ENCODE measurements around the gene ZGPAT. TPM values are rescaled to one million over a fixed set of nuclear protein-coding genes. Genes with fewer than 3 reads are reported as not detected.

The ZGPAT gene
- total and polyA plus RNA-seq, 12 donors = 11.8 to 44.7 (median 16.1) TPM

- H3K4me3 ChIP-seq = no peak overlapping the region
- WGBS, 2 donors = 78 to 89% methylated on average over 9 of the region's 9 CpGs
- ATAC-seq = no peak
- DNase-seq = no peak
- H3K27me3 ChIP-seq = no peaks in the 10 kb centered on the region
- intact Hi-C loops (cut with DNase I) = loop anchor here in 2 of 10 donors (10.0 kb wide), 1 partner anchor 196 kb away; the partner anchor contains the start of gene SAMD10 (in 2 of the 2)
- H3K9me3 ChIP-seq = no peaks in the 10 kb centered on the region
- peaks cover 0 to 33% (median 0%) of the 10 kb centered on the region in 9 donors for H3K36me3 ChIP-seq
- H3K4me1 ChIP-seq = peaks cover 0 to 22% (median 8%) of the 10 kb centered on the region in 9 donors
- H3K27ac ChIP-seq = no peak overlapping the region
- TF ChIP-seq CTCF (IDR thresholded peaks at IDR 0.05) = no peak
Measured at GRCh38 chr20:63778857-63779256, 71.0 kb downstream of the ZGPAT start.

GRCh38 chr20:63781181-63781580 lies 73.3 kb downstream of the ZGPAT start:
- no peaks in the 10 kb centered on the region for H3K27me3 ChIP-seq
- intact Hi-C loops (cut with DNase I) = loop anchor here in 5 of 10 donors (5.0 to 10.0 kb wide), 3 partner anchors 84 to 194 kb away; partner anchors contain the start of genes ABHD16B (in 2 of the 5), SAMD10 (in 2 of the 5) and TPD52L2 (in 2 of the 5)
- H3K36me3 ChIP-seq = peaks cover 0 to 20% (median 0%) of the 10 kb centered on the region in 9 donors
- no peak overlapping the region for H3K27ac ChIP-seq
- 93 to 94% methylated on average over 14 of the region's 14 CpGs for WGBS, 2 donors
- H3K4me3 ChIP-seq = no peak overlapping the region
- ATAC-seq (no peak), DNase-seq (no peak)
- peaks cover 0 to 15% (median 6%) of the 10 kb centered on the region in 9 donors for H3K4me1 ChIP-seq
- no peak for TF ChIP-seq CTCF (IDR thresholded peaks at IDR 0.05)
- H3K9me3 ChIP-seq = no peaks in the 10 kb centered on the region

- TF ChIP-seq CTCF (IDR thresholded peaks at IDR 0.05) = no peak
- H3K4me3 ChIP-seq = no peak overlapping the region
- WGBS, 2 donors = 77 to 78% methylated on average over 17 to 18 of the region's 18 CpGs
- H3K36me3 ChIP-seq = peaks cover 0 to 24% (median 0%) of the 10 kb centered on the region in 9 donors
- DNase-seq (no peak), ATAC-seq (no peak)
- peaks cover 3 to 24% (median 15%) of the 10 kb centered on the region in 9 donors for H3K4me1 ChIP-seq
- H3K27ac ChIP-seq = no peak overlapping the region
- H3K27me3 ChIP-seq = no peaks in the 10 kb centered on the region
- intact Hi-C loops (cut with DNase I) = loop anchor here in 5 of 10 donors (5.0 to 10.0 kb wide), 3 partner anchors 83 to 193 kb away; partner anchors contain the start of genes ABHD16B (in 2 of the 5), SAMD10 (in 2 of the 5) and TPD52L2 (in 2 of the 5)
- H3K9me3 ChIP-seq = no peaks in the 10 kb centered on the region
Measured at GRCh38 chr20:63782051-63782471, 74.2 kb downstream of the ZGPAT start.

- TF ChIP-seq CTCF (IDR thresholded peaks at IDR 0.05) = no peak
- Histone ChIP-seq H3K36me3 (peaks cover 0 to 29% (median under 1%) of the 10 kb centered on the region in 9 donors), H3K4me3 (no peak overlapping the region), H3K9me3 (no peaks in the 10 kb centered on the region), H3K4me1 (peaks cover 3 to 29% (median 20%) of the 10 kb centered on the region in 9 donors), H3K27me3 (no peaks in the 10 kb centered on the region), H3K27ac (no peak overlapping the region)
- 90 to 92% methylated on average over 12 of the region's 12 CpGs for WGBS, 2 donors
- DNase-seq (no peak), ATAC-seq (no peak)
- intact Hi-C loops (cut with DNase I) = loop anchor here in 5 of 10 donors (5.0 to 10.0 kb wide), 3 partner anchors 82 to 192 kb away; partner anchors contain the start of genes ABHD16B (in 2 of the 5), SAMD10 (in 2 of the 5) and TPD52L2 (in 2 of the 5)
Measured at GRCh38 chr20:63782521-63782971, 74.7 kb downstream of the ZGPAT start.
